HepG2 (cell line): ENCODE data around the gene SP1.

Experiments
- BCLAF1 ChIP-seq: fragments of 450-650 bp; IDR thresholded peaks from 2 replicates; pipeline ENCODE4 v1.6.1; 2017; ENCODE audit warnings: mild to moderate bottlenecking
- CEBPB ChIP-seq: IDR thresholded peaks from 2 replicates; pipeline ENCODE4 v1.6.1; 2011; ENCODE audit warnings: low read depth, low read length, improper control_type of control experiment, borderline replicate concordance
- CTCF ChIP-seq: sonication (generic); formaldehyde crosslinking; IDR thresholded peaks from 2 replicates; pipeline ENCODE4 v1.5.0; 2020; ENCODE audit warnings: mild to moderate bottlenecking, missing genetic modification reagents, moderate library complexity
- HNRNPL ChIP-seq: fragments of 200-400 bp; formaldehyde crosslinking; IDR thresholded peaks from 2 replicates; pipeline ENCODE4 v1.6.1; 2017; ENCODE audit warnings: mild to moderate bottlenecking, low read depth, low read length
- JUND ChIP-seq: sonication (generic); formaldehyde crosslinking; IDR thresholded peaks from 2 replicates; pipeline ENCODE4 v1.8.0; 2022; ENCODE audit warnings: mild to moderate bottlenecking, missing genetic modification reagents
- TCF7L2 ChIP-seq: IDR thresholded peaks from 2 replicates; pipeline ENCODE4 v1.6.1; 2011; ENCODE audit warnings: mild to moderate bottlenecking, low read depth, low read length, moderate library complexity
- ZBTB21 ChIP-seq: sonication (generic); formaldehyde crosslinking; IDR thresholded peaks from 2 replicates; pipeline ENCODE4 v1.4.0; 2020; ENCODE audit warnings: missing genetic modification reagents
- ZNF143 ChIP-seq: sonication (generic); formaldehyde crosslinking; IDR thresholded peaks from 2 replicates; pipeline ENCODE4 v1.4.0; 2020; ENCODE audit warnings: missing genetic modification reagents
- ZNF441 ChIP-seq: sonication (generic); formaldehyde crosslinking; IDR thresholded peaks from 2 replicates; pipeline ENCODE4 v1.7.0; 2021; ENCODE audit warnings: missing genetic modification reagents, borderline replicate concordance
- ZNF609 ChIP-seq: sonication (generic); formaldehyde crosslinking; IDR thresholded peaks from 2 replicates; pipeline ENCODE4 v1.4.0; 2020; ENCODE audit warnings: mild to moderate bottlenecking, missing genetic modification reagents, borderline replicate concordance

- TF ChIP-seq ZNF441 (CRISPR knock-in tag): no peak
- TF ChIP-seq ZNF609 (CRISPR knock-in tag): no peak
- no peak for TF ChIP-seq TCF7L2
- TF ChIP-seq CTCF (CRISPR knock-in tag): no peak
- TF ChIP-seq ZBTB21: no peak
- no peak for TF ChIP-seq HNRNPL
- no peak for TF ChIP-seq JUND (CRISPR knock-in tag)
- no peak for TF ChIP-seq ZNF143 (CRISPR knock-in tag)
- TF ChIP-seq BCLAF1: no peak
- TF ChIP-seq CEBPB: no peak
Measured at GRCh38 chr12:53383258-53383657, 3.3 kb downstream of the SP1 start.
